Right ventricle myocardium superior (tissue), 1 donor: Measurements from ENCODE around the gene CPB1. TPM values are rescaled to one million over a fixed set of nuclear protein-coding genes. Genes with fewer than 3 reads are reported as not detected.
"Not testable (repeated sequence)": the region's sequence is repeated elsewhere in the genome, so short reads cannot be mapped to it uniquely, and the experiment has no call there.

Experiments used
- ATAC-seq: fragments of 200-7000 bp; cut with Tn5 transposase; one replicate; pipeline ENCODE4 v1.9.1; 2020; ENCODE audit warnings: mild to moderate bottlenecking; ENCODE audit not compliant: poor library complexity
- DNase-seq: peaks from one replicate; pipeline ENCODE4 v3.0.0-alpha.2; 2020
- intact Hi-C: fragments of 100-400 bp; cut with DNase I; formaldehyde crosslinking; loops from one replicate; pipeline ENCODE4 v1.11.2; 2022
- long read RNA-seq: library from polyadenylated mRNA; unstranded; transcript quantifications from one replicate; pipeline ENCODE4 v2.0.0, GENCODE V29; 2021
- total RNA-seq: library from RNA; stranded (reverse); fragmentation: NEBNext Ultra II Directional; extraction: Animal tissue kit (Norgen Biotek cat#: 25700); gene quantifications from one replicate; pipeline ENCODE4 v1.2.1, GENCODE V29; 2021
- donor health status: DM: no; HTN: yes; CAD: no; lungs with severe emphysema.

The CPB1 gene
- total RNA-seq: not detected
- long read RNA-seq: 0 reads

DNA sequence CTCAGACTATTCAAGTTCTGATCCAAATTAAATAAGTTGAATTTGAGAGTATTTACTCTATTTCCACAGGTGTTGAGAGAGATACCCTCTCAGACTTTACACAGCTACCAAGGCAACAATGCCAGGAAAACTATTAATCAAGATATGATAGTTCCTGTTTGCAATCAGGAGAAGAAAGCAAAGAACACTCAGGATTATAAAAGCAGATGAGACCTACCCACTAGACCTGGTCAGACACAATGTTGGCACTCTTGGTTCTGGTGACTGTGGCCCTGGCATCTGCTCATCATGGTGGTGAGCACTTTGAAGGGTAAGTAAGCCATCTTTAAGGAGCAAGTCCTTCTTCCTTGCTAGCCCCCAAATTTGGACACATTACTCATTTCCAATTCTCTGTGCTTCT lies at the start of gene CPB1:
TSS of gene CPB1 (plus strand) at position 227 of the 400 bp plus-strand sequence. CDS start at position 240, 13 bp downstream.
- intact Hi-C loops: no loop called here
- DNase-seq: no peak
- no peak for ATAC-seq

DNA sequence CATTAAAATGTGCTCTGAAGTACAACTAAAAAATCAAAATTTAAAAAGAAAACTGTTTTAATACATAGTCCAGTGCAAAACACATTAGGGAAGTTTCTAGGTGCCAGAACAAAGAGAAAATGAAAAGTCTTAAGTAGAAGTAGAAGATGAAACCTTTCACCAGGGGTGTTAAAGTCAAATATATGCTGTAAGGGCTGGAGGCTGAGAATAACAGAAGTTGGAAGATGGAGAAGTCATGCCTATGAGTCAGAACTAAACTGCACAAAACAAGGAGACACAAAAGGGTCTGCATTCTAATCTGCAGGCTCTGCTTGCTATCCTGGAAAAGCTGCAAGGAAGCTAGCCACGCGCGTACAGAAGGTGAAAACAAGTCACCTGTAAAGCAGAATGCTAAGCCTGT lies 48.7 kb upstream of the CPB1 start:
- DNase-seq: no peak
- intact Hi-C loops: no loop called here
- no peak for ATAC-seq

DNA sequence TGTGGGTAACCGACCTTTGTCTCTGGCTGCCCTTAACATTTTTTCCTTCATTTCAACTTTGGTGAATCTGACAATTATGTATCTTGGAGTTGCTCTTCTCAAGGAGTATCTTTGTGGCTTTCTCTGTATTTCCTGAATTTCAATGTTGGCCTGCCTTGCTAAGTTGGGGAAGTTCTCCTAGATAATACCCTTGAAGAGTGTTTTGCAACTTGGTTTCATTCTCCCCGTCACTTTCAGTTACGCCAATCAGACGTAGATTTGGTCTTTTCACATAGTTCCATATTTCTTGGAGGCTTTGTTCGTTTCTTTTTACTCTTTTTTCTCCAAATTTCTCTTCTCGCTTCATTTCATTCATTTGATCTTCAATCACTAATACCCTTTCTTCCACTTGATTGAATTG lies 42.6 kb upstream of the CPB1 start:
- intact Hi-C loops, DNase-seq, ATAC-seq: not testable (repeated sequence)

DNA sequence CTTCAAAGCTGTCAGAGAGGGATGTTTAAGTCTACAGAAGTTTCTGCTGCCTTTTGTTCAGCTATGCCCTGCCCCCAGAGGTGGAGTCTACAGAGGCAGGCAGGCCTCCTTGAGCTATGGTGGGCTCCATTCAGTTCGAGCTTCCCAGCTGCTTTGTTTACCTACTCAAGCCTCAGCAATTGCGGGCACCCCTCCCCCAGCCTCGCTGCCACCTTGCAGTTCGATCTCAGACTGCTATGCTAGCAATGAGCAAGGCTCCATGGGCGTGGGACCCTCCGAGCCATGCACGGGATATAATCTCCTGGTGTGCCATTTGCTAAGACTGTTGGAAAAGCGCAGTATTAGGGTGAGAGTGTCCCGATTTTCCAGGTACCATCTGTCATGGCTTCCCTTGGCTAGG lies 41.5 kb upstream of the CPB1 start:
- DNase-seq, intact Hi-C loops, ATAC-seq: not testable (repeated sequence)

DNA sequence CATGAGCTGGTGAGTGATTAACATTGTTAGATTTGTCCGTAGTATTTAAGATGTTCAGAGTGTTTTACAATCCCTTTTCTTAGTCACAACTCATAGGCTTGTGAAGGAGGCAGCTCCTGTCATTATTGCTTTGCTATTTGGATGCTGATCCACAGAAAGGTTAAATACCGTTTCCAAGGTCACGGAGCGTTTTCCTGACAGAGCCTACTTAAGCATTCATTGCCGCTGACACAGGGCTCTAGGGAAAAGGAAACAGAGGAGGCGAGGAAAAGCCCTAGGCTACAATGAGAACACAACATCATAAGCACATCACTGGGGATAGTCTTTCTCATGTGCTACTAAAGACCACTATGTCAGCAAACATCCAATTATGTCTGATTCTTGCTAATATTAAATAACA lies 38.5 kb upstream of the CPB1 start:
- DNase-seq: no peak
- intact Hi-C loops: no loop called here
- ATAC-seq: peak; percentile 34

DNA sequence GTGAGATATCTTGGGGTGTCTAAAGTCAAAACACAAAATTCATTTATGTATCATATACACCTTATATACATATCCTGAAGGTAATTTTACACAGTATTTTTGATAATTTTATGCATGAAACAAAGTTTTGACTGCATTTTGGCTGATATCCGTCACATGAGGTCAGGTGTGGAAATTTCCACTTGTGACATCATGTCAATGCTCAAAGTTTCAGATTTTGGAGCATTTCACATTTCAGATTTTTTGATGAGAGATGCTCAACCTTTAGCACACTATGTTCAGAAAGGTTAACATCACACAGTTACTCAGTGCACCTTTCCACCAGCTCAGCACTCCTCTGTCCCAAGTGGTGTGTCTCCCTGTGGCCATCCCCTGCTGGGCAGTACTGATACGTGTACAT lies 37.7 kb upstream of the CPB1 start:
- DNase-seq: no peak
- ATAC-seq: no peak
- intact Hi-C loops: no loop called here

DNA sequence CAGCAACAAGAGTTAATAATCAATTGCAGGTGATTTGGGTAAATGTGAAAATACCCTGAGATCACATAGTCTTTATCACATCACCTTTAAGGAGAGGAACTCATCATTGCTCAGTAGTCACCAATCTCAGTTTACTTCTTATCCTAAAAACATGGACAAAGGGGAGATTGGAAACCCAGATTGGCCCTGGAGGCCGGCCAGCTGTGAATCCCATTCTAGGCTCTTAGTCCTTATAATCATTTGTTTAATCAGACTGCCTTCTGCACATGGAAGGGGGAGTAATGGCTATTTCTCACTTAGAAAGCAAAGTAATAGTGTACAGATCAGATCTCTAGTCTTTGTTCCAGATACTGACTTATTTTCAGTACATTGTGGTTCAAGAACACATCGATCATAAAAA lies 37.2 kb upstream of the CPB1 start:
- intact Hi-C loops: no loop called here
- DNase-seq (no peak), ATAC-seq (peak; percentile 27)

DNA sequence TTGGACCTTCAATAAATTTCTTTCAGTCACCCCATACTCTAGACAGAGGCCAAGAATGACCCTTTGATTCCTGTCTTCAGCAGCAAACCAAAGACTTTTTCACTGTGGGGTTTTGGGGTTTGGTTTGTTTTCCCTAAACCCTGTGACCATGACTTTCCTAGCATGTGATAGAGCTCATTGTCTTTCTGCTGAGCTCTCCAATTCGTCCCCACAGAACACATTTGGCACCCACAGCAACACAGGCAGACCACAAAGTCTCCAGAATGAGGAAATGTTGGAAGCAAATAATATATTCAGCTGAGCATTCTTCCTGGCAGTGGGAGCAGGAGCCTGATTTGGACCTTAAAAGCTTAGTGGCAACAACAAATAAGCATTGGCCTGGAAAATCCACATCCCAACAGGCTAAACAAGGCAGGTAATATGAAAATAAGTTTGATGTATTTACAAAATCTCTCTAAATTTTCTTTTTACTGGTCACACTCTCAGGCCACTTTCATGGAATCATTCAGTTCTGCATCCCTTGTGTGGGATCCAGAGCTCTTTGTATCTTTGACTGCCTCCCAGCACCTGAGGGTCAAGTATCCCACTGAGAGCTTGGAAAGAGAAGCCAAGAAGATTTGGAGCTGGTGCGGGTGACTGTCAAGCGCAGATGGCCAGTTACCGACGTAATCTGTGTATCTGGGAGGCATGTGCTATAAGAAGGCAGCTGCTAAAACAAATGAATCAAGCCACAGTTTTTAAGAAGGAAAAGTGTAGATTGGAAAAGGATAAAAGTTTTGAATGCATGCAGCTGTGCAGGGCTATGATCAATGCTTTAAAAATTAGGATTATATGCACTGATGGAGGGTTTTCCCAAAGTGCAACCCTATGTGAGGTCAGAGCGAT lies 36.5 kb upstream of the CPB1 start:
- peak; percentile 48 for DNase-seq
- ATAC-seq: peak; percentile 86
- intact Hi-C loops: no loop called here

DNA sequence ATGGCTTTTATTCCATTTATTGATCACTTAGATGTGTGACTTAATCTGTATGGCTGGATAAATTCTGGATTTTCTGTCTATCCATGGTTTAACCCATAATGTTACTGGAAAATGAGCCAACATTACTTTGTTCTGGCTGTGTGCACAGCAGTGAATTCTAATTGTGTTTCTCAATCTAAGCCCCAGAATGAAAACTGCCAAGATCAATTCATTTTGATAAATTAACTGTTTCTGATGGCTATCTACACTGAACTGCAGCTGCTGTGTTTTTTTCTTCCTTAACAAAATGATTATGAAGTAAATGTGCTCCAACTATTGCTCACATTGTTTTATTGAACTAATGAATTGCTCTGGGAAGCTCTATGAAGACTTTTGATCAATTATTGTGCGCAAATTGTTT lies 35.7 kb upstream of the CPB1 start:
- intact Hi-C loops: no loop called here
- DNase-seq: no peak
- ATAC-seq: no peak

DNA sequence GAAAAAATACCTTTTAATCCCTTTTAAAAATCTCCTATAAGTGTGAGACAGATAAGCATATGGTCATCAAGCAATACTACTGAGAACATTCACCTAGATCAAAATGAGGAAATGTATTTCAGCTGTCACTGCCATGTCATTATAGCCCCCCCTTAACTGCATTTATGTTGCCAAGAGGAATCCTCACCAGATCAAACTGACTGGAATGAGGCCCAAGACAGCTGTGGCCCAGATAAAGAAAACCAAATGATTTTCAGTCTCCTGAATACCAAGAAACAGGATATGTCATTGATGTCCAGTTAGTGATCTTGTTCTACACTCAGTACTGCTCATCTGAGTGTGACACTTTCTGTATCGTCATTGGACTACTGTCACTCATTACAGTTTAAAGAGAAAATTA lies 35.1 kb upstream of the CPB1 start:
- DNase-seq (no peak), ATAC-seq (no peak)
- intact Hi-C loops: no loop called here

DNA sequence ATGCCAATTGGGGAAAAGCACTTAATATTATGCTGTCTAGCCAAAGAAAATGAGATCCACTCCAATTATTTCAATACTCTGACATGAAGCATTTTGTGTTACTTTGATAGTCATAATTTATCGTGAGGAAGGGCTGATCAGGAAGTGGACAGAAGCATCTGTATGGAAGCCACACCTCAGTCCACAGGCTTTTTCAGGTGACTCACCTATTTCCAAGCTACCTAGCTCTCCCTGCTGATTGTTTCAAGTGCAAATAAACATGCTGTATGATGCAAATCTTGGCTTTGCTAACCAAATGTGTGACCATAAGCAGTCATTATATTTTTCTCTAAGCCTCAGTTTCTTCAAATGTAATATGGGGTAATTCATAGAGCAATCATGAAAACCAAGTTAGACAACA lies 30.8 kb upstream of the CPB1 start:
- ATAC-seq (no peak), DNase-seq (no peak)
- intact Hi-C loops: no loop called here

DNA sequence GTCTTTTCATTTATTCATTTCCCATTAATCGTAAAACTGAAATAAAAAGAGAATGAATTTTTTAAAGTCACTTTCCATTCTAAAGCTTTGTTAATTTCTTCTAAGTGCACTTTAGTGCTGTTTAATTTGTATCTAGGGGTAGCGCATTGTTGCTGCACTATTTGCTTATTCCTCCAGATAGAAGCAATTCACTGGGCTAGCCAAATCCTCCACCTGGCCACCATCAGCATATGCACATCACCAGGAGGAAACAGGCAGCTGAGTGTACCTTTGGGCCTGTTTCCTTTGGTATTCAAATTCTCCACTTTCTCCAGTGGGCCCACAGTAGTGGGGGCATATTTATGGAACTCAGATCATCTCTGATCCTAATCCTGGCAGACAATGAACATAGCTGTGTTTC lies 29.8 kb upstream of the CPB1 start:
- DNase-seq (no peak), ATAC-seq (no peak)
- intact Hi-C loops: no loop called here

DNA sequence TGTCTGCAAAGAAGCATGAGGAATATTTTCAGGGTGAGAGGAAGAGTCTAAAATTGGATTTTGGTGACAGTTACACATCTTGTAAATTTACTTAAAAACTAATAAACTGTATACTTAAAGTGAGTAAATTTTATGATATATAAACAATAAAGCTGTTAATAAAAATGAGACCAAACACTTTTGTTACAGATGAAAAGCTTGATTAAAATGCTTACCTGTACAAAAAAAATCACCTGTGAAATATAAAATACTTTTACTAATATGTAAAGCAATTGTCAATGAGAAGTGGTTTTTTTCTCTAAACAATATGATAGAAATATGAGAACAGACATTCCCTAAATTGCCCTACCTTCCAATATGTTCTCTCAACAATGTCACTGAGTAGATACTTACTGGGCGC lies 27.2 kb upstream of the CPB1 start:
- intact Hi-C loops: no loop called here
- DNase-seq: no peak
- no peak for ATAC-seq

DNA sequence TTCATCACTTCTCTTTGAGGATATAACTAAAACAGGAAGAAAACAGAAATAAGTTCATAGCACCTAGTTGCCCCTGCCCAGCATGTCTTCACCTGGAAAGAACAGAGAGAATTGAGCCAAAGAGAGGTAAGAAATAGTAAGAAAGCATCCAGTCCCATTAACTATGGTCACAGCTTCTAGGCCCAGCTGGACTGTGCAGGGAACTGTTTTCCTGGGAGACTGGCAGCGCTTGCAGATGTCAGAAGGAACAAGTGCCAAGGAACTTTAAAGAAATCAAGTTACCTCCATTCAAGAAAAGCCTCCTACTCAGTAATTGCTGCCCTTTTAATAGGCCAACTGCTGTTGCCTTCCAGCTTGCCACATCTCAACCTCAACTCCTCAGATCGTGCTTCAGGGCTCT lies 17.8 kb upstream of the CPB1 start:
- intact Hi-C loops: no loop called here
- no peak for DNase-seq

DNA sequence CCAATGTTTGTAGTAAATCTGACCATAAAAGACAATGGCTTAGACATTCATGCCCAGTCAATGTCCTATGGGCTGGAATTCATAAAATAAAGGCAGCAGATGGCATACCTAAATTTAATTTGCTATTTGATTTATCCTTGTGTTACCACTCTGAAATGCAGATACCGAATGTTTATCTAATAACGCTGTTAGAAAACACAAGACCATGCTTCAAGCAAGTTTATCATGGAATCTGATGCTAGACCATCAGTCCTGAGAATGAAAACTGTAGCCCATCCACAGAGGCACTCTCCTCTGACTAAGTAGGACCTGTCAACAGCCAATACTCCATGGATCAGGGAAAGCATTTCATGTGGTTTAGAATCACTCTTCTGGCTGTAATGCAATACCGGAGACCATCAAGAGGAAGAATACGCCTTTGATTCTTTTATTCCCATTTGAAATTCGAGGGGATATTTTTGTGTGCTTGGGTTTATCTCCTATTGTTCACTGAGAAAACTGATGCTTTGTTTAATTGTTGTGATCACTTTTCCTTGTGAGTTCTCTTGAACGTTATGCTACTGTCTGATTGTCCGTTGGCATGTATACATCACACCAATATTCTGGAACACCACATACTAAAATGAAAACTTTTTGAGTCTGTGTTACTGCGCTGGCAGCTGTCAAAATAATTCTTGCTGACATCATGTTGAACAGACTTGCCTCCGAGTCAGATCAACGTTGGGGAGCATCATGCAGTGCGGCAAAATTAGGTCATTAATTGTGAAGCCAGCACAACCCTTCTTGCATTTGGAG lies 12.1 kb upstream of the CPB1 start:
- DNase-seq (no peak), ATAC-seq (no peak)
- intact Hi-C loops: no loop called here

More for the DNA sequence above, 17.8 kb upstream of the CPB1 start:
- ATAC-seq: no peak

DNA sequence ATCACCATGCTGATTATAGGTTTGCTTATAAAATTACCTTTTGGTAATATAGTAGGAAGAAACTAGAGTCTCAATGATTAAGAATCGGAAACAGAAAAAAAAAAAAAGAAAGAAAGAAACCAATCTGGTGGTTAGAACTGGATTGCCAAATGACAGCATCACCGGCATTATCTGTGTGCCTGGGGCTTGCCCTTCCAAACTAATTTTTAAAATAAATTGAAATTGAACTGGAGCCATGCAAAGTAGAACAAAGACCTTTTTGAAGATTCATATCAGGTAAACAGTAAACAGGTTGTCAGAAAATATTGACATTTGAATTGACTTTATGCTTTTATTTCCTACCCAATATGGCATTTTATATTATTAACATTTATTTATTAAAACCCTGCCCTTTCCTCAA lies 11.2 kb upstream of the CPB1 start:
- intact Hi-C loops: no loop called here
- no peak for DNase-seq
- ATAC-seq: no peak

DNA sequence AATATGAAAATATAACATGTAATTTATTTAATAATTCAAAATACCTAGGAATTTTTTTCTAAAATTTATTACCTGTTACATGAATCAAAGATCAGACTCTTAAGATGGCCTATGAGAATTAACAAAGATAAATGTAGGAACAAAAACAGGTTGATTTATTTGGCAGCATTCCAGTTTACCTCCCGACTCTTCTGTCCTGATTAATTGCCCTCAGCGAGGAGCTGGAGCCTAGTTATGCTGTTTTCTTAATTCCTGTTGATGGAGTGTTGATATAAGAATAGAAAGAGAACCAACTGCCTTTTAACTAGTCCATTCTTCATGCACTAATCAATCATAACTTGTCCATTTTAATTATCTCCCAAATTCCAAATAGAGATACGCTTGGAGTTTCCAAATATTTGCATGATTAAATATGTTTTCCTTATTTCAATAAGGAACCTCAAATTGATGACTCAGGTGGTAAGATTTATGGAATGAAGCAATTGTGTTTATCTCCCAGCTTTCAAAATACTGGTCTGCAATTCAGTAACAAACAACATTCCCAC lies 10.6 kb upstream of the CPB1 start:
- intact Hi-C loops: no loop called here

DNA sequence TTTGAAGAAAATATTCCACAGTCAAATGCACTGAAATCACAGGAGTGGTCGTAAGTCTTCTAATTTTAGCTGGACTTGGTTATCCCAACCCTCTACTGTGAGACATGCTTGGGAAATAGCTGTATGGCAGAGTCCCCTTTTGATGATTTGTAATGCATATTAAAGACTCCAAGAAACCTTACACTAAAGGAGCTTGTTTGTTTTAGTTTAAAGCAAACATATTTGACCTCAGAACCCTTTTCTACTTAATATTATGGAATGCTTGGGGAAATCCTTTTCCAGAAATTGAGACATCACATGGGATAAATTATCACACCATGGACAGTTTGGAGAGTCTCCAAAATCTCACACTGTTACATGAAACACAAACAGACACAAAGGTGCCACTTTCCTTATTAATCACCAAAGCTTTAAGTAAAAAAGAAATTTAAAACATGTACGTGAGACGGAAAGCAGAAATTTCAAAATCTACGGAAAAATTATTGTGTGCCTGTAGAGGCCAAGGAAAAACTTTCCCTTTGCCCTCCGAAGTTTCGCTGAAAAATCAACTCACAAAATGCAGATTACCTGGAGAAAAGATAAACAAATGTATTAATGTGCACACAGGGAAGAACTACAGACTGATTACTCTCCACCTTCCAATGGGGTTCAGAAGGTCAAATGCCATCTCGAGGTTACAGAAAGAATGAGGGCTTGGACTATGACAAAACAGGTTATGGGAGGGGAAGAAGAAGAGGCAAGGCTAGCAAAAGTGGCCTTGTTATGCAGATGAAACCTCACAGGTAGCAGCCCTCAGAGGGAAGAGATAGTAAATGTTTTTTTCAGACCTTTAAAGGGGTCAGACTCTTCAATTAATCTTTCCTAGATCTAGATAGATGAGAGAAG lies 7.0 kb upstream of the CPB1 start:
- ATAC-seq (no peak), DNase-seq (no peak)
- intact Hi-C loops: no loop called here

More for the DNA sequence above, 10.6 kb upstream of the CPB1 start:
- DNase-seq (no peak), ATAC-seq (no peak)

DNA sequence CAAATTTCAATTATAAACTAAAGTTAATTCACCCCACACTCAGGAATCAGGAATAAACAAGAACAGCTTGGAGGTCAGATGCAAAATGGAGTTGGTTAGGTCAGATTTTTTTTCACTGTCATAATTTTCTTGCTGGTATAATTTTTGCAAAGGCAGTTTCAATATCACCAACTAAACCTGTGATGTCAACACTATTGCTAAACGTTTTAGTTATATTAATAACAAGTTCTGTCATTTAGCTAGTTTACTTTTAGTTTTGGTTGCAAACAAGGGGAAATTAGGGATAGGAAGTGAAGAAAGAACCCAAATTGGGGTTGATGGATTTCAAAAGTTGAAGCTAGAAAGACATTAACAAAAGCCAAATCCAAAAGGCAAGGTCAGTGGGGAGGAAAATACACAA lies 4.6 kb upstream of the CPB1 start:
- ATAC-seq (no peak), DNase-seq (no peak)
- intact Hi-C loops: no loop called here
